Left lung (tissue), 10 donors: ENCODE results near the gene WDR70. TPM values are rescaled to one million over a fixed set of nuclear protein-coding genes. Genes with fewer than 3 reads are reported as not detected.

Source experiments
- ATAC-seq: fragments of 200-7000 bp; cut with Tn5 transposase; one replicate; pipeline ENCODE4 v1.9.1; 2020; ENCODE audit warnings: moderate library complexity
- DNase-seq, 4 donors: peaks; one replicate each; pipeline ENCODE4 v3.0.0-alpha.2; 2013 to 2020
- H3K27ac ChIP-seq, 2 donors: fragments of 200-600 bp; sonication (generic) in 1 of 2; one replicate each; pipeline versions ENCODE4 v1.5.0 to v1.8.0; 2020 to 2021
- H3K27me3 ChIP-seq, 2 donors: fragments of 200-600 bp; sonication (generic) in 1 of 2; one replicate each; pipeline versions ENCODE4 v1.5.0 to v1.8.0; 2020 to 2021
- H3K36me3 ChIP-seq, 2 donors: fragments of 200-600 bp; sonication (generic) in 1 of 2; one replicate each; pipeline versions ENCODE4 v1.5.0 to v1.8.0; 2020 to 2021
- H3K4me1 ChIP-seq, 2 donors: fragments of 200-600 bp; one replicate each; pipeline ENCODE4 v1.8.0; 2021
- H3K4me3 ChIP-seq, 2 donors: fragments of 200-600 bp; sonication (generic) in 1 of 2; one replicate each; pipeline versions ENCODE4 v1.5.0 to v1.8.0; 2020 to 2021; ENCODE audit warnings: mild to moderate bottlenecking in 1 of 2
- H3K9me3 ChIP-seq, 2 donors: fragments of 200-600 bp; sonication (generic) in 1 of 2; one replicate each; pipeline versions ENCODE4 v1.5.0 to v1.8.0; 2020 to 2021
- CTCF ChIP-seq, 2 donors: fragments of 200-600 bp; sonication (generic) in 1 of 2; IDR thresholded peaks; one replicate each; pipeline versions ENCODE4 v1.5.0 to v1.8.0; 2021; ENCODE audit warnings: antibody characterized with exemption in 2 of 2
- intact Hi-C, 2 donors: fragments of 100-400 bp; cut with DNase I; formaldehyde crosslinking; loops; one replicate each; pipeline versions ENCODE4 v1.11.2 to v1.14.2; 2022
- polyA plus RNA-seq, 6 donors: library from polyadenylated mRNA; unstranded; fragments of 120-200 nt; gene quantifications; one replicate each; pipeline ENCODE4 v1.2.1, GENCODE V29; 2013; ENCODE audit not compliant: insufficient read length in 6 of 6
- total RNA-seq, 2 donors: library from RNA; stranded (reverse); fragmentation: NEBNext Ultra II Directional; extraction: Animal tissue kit (Norgen Biotek cat#: 25700); gene quantifications; one replicate each; pipeline ENCODE4 v1.2.1, GENCODE V29; 2021
- donor health status: DM: no; HTN: yes; CAD: no.
- donor health status: DM: no; HTN: no; CAD: no.

The WDR70 gene
- total and polyA plus RNA-seq, 8 donors = 21.9 to 59.2 (median 47.5) TPM

DNA sequence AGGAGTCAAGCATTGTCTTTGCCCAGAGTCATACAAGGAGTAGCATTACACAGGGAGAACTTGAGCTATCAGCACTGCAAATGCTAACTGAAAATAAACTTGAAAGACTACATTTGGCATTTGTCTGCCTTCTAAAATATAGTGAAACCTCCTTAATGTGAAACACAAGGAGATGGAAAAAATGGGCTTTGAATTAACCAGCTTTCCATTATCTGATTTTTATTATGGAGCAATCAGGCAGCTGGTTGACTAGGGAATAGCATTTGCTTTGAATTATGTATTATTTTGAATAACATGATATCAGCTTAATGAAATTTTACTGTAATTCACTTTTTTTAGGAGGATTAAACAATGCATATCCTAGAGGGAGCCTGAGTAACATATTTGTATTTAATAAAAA, 329.9 kb downstream of the WDR70 start:
- ATAC-seq = no peak
- no peak for DNase-seq
- Histone ChIP-seq H3K9me3 (no peaks in the 10 kb centered on the region), H3K27ac (no peak overlapping the region), H3K36me3 (no peaks in the 10 kb centered on the region), H3K27me3 (no peaks in the 10 kb centered on the region), H3K4me3 (no peak overlapping the region), H3K4me1 (no peaks in the 10 kb centered on the region)
- intact Hi-C loops = no loop called here
- TF ChIP-seq CTCF (IDR thresholded peaks at IDR 0.05) = no peak

DNA sequence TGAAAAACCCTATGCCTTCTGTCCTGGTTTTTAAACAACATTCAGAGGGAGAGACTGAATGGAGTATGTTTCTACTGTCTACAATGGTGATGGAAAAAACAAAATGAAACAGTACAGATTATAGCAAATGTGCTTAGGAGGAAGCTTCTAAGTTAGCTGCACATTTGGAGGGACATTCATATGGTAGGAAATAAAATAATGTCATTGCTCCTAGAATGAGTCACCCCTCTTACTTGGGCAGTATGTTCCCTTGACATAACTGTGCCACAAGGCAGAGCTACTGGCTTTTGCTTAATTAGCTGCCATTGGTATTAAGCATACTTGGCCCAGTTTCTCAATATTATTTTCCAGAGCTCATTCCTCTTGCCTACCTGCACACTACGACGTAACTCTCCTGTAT, 331.8 kb downstream of the WDR70 start:
- Histone ChIP-seq H3K9me3 (no peaks in the 10 kb centered on the region), H3K27me3 (no peaks in the 10 kb centered on the region), H3K27ac (no peak overlapping the region), H3K36me3 (no peaks in the 10 kb centered on the region), H3K4me3 (no peak overlapping the region), H3K4me1 (no peaks in the 10 kb centered on the region)
- no peak for DNase-seq
- ATAC-seq = peak; percentile 21
- no peak for TF ChIP-seq CTCF (IDR thresholded peaks at IDR 0.05)
- intact Hi-C loops = no loop called here

DNA sequence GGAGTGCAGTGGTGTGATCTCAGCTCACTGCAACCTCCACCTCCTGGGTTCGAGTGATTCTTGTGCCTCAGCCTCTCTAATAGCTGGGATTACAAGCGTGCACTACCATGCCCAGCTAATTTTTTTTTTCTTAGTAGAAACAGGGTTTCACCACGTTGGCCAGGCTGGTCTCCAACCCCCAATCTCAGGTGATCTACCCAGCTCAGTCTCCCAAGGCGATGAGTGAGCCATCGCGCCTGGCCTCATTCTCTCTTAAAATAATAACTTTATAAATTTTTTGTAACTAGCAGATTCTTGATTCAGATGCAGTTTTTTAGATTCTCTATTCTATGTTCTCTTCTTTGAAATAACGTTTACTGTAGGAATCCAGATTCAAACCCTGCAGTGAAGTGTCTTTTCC, 333.6 kb downstream of the WDR70 start:
- intact Hi-C loops = no loop called here
- ATAC-seq = no peak

GRCh38 chr5:37714756-37715155, 335.6 kb downstream of the WDR70 start:
- Histone ChIP-seq H3K27ac (no peak overlapping the region), H3K27me3 (no peaks in the 10 kb centered on the region), H3K4me1 (peaks cover 11 to 14% of the 10 kb centered on the region in 2 donors), H3K36me3 (no peaks in the 10 kb centered on the region), H3K9me3 (no peaks in the 10 kb centered on the region), H3K4me3 (no peak overlapping the region)
- no peak for DNase-seq
- no peak for ATAC-seq
- intact Hi-C loops = no loop called here
- no peak for TF ChIP-seq CTCF (IDR thresholded peaks at IDR 0.05)

More for the DNA sequence above, 333.6 kb downstream of the WDR70 start:
- TF ChIP-seq CTCF (IDR thresholded peaks at IDR 0.05) = no peak
- Histone ChIP-seq H3K9me3 (no peaks in the 10 kb centered on the region), H3K4me1 (peaks cover 8 to 10% of the 10 kb centered on the region in 2 donors), H3K4me3 (no peak overlapping the region), H3K27ac (no peak overlapping the region), H3K27me3 (no peaks in the 10 kb centered on the region), H3K36me3 (no peaks in the 10 kb centered on the region)
- no peak for DNase-seq

GRCh38 chr5:37715361-37715760, 336.2 kb downstream of the WDR70 start:
- Histone ChIP-seq H3K27me3 (no peaks in the 10 kb centered on the region), H3K4me1 (peaks cover 11 to 14% of the 10 kb centered on the region in 2 donors), H3K27ac (no peak overlapping the region), H3K9me3 (no peaks in the 10 kb centered on the region), H3K4me3 (no peak overlapping the region), H3K36me3 (no peaks in the 10 kb centered on the region)
- intact Hi-C loops = no loop called here
- DNase-seq (no peak), ATAC-seq (no peak)
- TF ChIP-seq CTCF (IDR thresholded peaks at IDR 0.05) = no peak
